Activated CD8-positive, alpha-beta memory T cell treated with anti-CD3 and anti-CD28 coated beads for 1 hour (primary cell): ENCODE data around the gene F11R.
"Not testable (repeated sequence)": the region's sequence is repeated elsewhere in the genome, so short reads cannot be mapped to it uniquely, and the experiment has no call there.

Experiments used
- DNase-seq, 2 donors: peaks; one replicate each; pipeline ENCODE4 v3.0.0-alpha.2; 2020; ENCODE audit warnings: low read depth in 1 of 2; ENCODE audit errors: extremely low read depth in 1 of 2

F11R gene

DNA sequence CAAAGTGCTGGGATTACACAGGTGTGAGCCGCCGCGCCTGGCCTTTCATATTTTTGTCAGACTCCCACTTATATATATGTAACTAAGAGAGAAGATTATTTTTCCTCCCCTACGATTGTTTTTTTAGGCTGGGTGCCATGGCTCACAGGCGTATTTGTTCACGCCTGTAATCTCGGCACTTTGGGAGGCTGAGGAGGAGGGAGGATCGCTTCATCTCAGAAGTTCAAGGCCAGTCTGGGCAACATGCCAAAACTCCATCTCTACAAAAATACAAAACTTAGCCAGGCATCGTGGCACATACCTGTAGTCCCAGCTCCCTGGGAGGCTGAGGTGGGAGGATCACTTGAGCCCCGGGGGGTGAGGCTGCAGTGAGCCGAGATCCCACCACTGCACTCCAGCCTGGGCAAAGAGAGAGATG, 42.4 kb downstream of the F11R start:
- DNase-seq, result no peak

DNA sequence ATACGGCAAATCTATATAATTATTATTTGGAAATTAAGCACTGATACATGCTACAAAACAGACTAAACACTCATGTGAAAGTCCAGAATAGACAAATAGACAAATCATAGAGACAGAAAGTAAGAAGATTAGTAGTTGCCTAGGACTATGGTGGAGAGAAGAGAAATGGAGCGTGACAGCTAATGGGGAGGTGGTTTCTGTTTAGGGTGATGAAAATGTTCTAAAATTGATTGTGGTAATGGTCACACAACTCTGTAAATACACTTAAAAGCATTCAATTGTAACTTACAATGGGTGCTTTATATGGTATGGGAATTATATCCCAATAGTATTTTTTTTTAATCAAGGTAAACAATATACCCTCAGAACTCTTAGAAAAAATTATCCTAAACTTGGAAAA, 45.9 kb downstream of the F11R start:
- DNase-seq, result no peak

DNA sequence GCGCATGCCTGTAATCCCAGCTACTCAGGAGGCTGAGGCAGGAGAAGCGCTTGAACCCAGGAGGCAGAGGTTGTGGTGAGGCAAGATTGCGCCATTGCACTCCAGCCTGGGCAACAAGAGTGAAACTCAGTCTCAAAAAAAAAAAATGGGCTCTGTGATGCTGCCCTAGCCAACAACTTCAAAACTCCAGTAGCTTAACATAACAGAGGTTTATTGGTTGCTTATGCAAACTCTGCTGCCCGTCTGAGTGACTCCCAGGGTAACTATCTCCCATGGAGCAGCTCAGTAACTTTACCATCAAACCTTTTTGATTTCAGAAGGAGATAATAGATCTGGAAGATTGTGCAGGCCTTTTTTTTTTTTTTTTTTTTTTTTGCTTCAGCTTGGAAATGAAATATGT, 47.5 kb downstream of the F11R start:
- DNase-seq, result no peak

GRCh38 chr1:160972939-160973338, 48.0 kb downstream of the F11R start:
- DNase-seq, result no peak

DNA sequence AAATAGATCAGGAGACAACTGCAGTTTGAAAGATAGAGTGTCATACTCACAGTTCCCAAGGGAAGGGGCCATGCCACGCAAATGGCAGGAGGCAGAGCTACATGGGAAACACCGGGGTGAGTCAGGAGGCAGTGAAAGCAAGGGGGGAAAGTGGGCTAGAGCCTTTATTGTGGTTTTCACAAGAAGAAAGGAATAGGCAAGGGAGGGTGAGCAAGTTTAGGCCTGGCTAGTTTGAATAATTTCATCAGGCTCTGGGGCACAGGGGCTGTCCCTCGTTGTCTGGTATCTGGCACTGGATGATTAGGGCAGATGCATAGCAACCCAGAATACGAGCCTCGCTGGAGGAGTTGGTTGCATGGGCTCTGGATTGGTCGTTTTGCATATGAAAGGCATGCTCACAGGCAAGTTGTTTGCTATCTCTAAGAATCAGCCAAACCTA, 49.3 kb downstream of the F11R start:
- DNase-seq, result no peak

DNA sequence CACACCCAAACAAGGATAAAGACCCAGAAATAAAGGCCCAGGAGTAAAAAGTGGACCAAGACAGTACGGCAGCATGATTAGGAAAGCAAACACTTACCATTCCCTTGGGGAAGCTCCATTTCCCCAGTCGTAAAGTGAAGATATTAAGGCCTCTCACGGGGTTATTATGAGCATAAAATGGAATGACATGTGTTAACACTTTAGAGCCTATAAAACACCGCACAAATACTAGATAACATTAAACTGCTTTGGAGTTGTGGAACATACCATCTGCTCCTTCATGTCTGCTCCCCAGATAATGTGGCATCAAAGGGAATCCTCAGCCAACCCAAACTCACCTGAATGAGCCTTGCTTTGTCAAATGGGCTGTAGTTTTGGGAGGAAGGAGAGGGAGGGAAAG, 57.4 kb downstream of the F11R start:
- DNase-seq, result no peak

- no peak for DNase-seq
Observed at GRCh38 chr1:160961419-160961818, 59.5 kb downstream of the F11R start.

DNA sequence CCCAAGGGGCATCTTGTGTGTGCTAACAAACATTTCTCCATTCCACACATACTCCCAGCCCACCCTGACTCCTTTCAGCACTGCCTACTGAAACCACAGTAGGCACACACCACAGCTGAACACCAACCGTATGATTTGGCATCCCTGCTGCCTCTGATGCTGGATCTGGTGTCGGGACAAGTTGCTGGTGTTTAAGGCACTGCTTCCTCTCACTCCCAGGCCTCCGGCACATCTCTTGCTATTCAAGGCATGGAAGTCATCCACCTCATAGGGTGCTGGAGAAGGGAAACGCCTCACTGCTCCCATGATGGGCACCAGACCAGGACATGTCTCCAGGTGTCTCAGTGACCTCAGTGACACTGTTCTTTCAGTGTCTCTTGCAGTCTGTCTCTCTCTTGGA, 64.0 kb downstream of the F11R start:
- DNase-seq, result no peak

GRCh38 chr1:160954158-160955104, 66.5 kb downstream of the F11R start, which contains the start of gene ITLN2:
Gene ITLN2, minus strand, starts transcription at chr1:160954809. Its CDS starts 68 bp downstream, at chr1:160954741.
- DNase-seq, result peak in 1 of 2 donors; percentile 4

DNA sequence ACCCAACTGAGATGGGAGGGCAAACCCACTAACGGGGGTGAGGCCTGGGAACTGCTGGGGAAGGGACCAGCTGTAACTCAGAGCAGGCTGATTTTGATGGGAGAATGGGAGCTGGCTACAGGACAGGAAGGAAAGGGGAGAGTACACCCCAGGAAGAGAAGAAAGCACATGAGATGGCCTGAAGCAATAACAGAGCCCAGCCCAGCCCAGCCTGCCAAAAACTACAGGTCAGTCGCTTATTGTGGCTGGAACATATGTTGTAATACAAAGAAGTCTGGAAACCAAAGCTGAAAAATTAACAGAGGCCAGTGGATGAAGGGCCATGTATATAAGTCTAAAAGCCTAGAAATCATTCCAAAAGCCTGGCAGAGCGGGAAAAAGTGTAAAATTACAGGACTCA, 67.9 kb downstream of the F11R start:
- no peak for DNase-seq

DNA sequence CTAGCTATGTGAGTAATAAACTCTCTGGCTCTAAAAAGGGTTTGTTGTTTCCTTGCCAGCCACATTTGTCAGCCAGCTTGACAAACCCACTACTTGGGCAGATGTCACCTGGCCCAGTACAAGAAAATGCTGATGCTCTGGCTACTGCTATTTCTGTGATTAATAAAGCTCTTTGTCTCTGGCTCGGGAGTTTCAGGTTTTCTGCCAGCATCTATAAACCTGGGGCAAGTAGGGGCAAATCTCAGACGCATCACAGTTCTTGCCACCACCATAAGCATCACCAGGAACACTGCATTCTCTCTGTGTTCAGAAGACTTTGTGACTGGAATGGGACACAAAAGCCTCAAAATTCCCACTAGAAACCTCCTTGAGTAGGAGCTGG, 68.8 kb downstream of the F11R start:
- no peak for DNase-seq

DNA sequence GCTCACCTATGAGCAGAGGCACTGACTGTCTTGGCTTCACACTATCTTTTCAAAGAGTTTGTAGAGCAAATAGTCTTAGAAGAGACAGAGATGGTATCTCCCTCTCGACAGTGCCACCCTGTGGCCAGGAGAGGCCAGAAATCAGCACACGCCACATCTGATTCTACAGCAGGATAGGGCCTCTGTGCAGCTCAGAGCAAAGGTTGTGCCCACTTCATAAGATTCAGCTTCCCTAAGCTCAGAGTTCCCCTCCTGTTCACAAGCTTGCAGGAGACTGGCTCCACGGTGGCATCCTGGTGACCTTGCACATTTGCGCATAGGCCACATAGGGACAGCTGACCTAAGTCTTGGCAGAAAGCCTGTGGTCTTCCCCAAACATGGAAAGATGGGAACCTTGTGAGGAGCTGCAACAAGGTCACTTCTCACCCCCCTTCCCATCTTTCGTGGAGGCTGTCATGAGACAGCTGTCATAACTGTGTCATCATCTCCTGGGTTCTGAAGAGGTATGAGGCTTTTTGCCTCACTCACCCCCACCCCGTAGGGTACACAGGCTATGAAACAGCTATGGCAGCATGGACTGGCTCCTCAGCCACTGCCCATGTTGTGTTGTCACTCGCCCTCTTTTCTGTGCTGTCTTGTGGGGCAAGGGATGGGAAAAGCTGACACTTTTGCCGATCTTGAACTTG, 69.4 kb downstream of the F11R start:
- DNase-seq, result peak; percentile 17 to 55

GRCh38 chr1:160950657-160951056, 70.3 kb downstream of the F11R start:
- DNase-seq, result no peak

- DNase-seq, result no peak
Observed at GRCh38 chr1:160949881-160950280, 71.1 kb downstream of the F11R start.

- DNase-seq, result not testable (repeated sequence)
Observed at GRCh38 chr1:160949216-160949880, 71.6 kb downstream of the F11R start.

GRCh38 chr1:160947174-160947759, 73.7 kb downstream of the F11R start:
- not testable (repeated sequence) for DNase-seq

- DNase-seq, result not testable (repeated sequence)
Observed at GRCh38 chr1:160945881-160946280, 75.1 kb downstream of the F11R start.
